Fibroblast of the aortic adventitia (primary cell): Measurements from ENCODE around the gene MDH1. TPM values are rescaled to one million over a fixed set of nuclear protein-coding genes. Genes with fewer than 3 reads are reported as not detected.
A peak's percentile ranks its signal among the peaks of the same experiment; 100 is the strongest.

Source experiments
- DNase-seq: peaks from one replicate; pipeline ENCODE4 v3.0.0-alpha.2; 2010; ENCODE audit warnings: low read depth
- H3K4me3 ChIP-seq: 2 replicates; pipeline ENCODE4 v1.5.1; 2011; ENCODE audit warnings: low read depth, mild to moderate bottlenecking, control low read depth, low read length, moderate library complexity
- total RNA-seq: library from RNA; depleted of rRNA; stranded (reverse); fragments of >200 nt; gene quantifications from 2 replicates; pipeline ENCODE4 v1.2.3, GENCODE V29; 2012; ENCODE audit warnings: low replicate concordance
- TF ChIP-seq, protein P1 (sequence below): IDR thresholded peaks from 2 replicates; pipeline ENCODE4 v1.5.1; 2011; ENCODE audit warnings: mild to moderate bottlenecking, low read length, control low read depth, inconsistent platforms; ENCODE audit not compliant: insufficient read depth

The MDH1 gene
- total RNA-seq, 1 donor = 152 TPM

- no peak for DNase-seq
- TF ChIP-seq, protein P1, sequence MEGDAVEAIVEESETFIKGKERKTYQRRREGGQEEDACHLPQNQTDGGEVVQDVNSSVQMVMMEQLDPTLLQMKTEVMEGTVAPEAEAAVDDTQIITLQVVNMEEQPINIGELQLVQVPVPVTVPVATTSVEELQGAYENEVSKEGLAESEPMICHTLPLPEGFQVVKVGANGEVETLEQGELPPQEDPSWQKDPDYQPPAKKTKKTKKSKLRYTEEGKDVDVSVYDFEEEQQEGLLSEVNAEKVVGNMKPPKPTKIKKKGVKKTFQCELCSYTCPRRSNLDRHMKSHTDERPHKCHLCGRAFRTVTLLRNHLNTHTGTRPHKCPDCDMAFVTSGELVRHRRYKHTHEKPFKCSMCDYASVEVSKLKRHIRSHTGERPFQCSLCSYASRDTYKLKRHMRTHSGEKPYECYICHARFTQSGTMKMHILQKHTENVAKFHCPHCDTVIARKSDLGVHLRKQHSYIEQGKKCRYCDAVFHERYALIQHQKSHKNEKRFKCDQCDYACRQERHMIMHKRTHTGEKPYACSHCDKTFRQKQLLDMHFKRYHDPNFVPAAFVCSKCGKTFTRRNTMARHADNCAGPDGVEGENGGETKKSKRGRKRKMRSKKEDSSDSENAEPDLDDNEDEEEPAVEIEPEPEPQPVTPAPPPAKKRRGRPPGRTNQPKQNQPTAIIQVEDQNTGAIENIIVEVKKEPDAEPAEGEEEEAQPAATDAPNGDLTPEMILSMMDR = no peak
- no peak overlapping the region for H3K4me3 ChIP-seq
Measured at GRCh38 chr2:63632382-63632781, 43.6 kb downstream of the MDH1 start.

DNA sequence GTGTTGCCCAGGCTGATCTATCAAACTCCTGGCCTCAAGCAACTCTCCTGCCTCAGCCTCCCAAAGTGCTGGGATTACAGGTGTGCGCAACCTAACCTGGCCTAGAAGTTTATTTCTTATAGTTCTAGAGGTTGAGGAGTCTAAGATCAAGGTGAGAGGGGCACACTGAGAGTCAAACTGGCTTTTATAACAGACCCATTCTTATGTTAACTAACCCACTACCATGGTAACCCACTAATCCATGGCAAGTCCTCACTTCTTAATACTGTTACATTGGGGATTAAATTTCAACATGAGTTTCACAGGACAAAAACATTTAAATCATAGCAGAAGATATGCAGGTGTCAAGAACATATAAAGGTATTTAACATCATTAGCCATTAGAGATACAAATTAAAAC is 50.6 kb downstream of the MDH1 start:
- DNase-seq = no peak
- TF ChIP-seq, protein P1 = no peak
- no peak overlapping the region for H3K4me3 ChIP-seq

- TF ChIP-seq, protein P1 = no peak
- H3K4me3 ChIP-seq = no peak overlapping the region
- peak; percentile 32 for DNase-seq
Measured at GRCh38 chr2:63642946-63643345, 54.2 kb downstream of the MDH1 start.

DNA sequence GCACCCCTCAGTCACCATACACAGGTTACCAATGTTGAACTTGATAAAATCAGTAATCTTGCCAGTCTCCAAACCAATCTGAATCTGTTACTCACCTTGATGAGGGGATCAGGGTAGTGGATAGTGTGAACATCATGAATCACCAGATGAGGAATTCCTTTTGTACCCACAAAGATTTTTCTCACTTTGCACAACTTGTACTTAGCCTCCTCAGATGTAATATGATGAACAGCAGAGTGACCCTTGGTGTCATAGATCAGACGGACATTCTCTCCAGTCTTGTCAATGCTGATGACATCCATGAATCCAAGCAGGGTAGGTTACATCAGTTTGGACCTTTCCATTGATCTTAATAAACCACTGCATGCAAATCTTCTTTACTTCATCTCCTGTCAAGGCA is 54.7 kb downstream of the MDH1 start:
- no peak for DNase-seq
- TF ChIP-seq, protein P1 = no peak
- H3K4me3 ChIP-seq = no peak overlapping the region

DNA sequence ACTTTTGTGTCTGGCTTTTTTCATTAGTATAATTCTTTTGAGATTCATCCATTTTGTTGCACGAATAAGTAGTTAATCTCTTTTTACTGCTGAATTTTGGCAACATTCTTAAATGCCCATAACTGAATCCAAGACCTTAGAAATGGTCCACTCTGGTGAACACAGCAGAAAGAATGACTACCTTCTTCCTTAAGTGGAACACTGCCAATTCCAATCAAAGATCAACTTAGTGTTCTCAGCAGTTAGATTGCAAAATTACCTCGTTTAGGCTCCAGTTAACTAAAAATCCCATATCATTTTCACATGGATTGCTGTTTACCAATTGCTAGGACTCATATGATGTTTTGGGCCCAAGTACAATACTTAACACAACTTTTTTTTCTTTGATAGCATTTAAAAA is 59.9 kb downstream of the MDH1 start:
- DNase-seq = no peak
- TF ChIP-seq, protein P1 = no peak
- H3K4me3 ChIP-seq = no peak overlapping the region

- TF ChIP-seq, protein P1 = no peak
- no peak overlapping the region for H3K4me3 ChIP-seq
- no peak for DNase-seq
Measured at GRCh38 chr2:63649829-63650228, 61.1 kb downstream of the MDH1 start.

DNA sequence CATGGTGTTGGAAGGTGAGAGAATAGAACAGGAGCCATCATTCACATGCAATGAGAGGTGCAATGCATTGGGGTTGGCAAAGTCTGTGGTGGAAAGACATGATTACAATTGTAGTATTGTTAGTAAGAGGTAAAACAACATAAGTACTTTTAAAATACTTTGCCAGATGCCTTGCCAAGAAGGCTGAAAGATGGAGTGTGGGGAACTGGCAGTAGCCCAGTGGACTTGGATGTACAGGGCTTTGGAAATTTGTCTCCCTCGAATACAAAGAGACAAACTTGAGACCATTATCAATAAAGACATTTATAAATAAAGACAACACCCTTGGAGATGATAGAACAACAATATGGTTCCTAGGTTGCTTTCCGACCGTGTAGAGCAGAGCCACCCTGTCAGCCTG is 62.0 kb downstream of the MDH1 start:
- H3K4me3 ChIP-seq = no peak overlapping the region
- TF ChIP-seq, protein P1 = no peak
- no peak for DNase-seq
